Stimulated activated CD8-positive, alpha-beta memory T cell treated with anti-CD3 and anti-CD28 coated beads, Interleukin-15, amount 100 ng/mL, for 4 hours (primary cell): Measurements from ENCODE around the gene PCDH9.
"Not testable (repeated sequence)": the region's sequence is repeated elsewhere in the genome, so short reads cannot be mapped to it uniquely, and the experiment has no call there.

ENCODE experiments used
- DNase-seq, 2 donors: peaks; one replicate each; pipeline ENCODE4 v3.0.0-alpha.2; 2020; ENCODE audit warnings: low read depth in 2 of 2

The PCDH9 gene

DNA sequence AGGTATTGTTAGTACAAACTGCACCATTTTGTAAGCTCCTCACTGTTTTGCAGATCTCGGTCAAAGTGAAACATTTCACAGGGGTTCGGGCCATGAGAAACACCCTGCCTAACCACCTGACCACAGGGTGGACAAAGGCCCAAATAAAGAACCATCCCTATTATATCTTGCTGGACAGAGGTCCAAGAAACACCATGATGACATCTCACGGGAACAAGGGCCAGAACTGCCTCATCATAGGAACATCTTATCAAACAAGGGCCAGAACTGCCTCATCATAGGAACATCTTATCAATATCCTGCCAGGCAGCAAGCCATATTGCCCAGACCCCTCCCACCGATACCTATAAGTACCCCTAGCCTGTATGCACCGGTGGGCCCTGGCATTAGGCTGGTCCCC is 99.7 kb downstream of the PCDH9 start:
- DNase-seq: no peak

DNA sequence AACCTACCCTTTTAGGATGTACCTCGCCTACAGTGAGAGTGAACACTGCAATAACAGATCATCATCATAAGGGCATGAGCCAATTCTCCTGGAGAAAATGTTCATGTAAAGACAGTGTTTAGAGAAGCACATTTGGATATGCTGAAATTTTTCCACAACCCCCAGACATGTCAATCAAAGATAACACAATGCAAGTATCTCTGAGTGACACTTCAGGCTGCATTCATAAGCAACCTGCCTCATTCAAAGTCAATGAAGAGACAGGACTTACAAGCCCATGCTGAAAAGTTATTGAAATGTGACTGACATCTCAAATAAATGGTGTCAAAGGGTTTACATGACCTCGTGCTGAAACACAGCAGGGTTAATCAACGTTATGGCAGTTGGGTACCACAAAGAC is 102.0 kb downstream of the PCDH9 start:
- DNase-seq: no peak

DNA sequence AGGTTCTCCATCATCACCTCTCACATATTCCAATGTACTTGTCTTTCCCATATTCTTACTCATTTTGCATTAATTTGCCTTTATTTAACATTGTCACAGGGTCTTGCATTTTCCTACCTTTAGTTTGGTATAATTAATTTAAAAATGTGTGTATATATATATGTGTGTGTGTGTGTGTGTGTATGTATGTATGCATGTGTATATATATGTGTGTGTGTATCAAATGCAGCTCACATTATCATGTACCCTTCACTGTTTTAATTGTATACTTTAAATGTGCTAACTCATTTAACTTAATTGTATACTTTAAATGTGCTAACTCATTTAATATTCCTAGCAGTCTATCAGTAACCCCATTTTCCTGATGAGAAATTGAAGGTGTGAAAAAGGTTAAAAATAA is 104.5 kb downstream of the PCDH9 start:
- DNase-seq: no peak

DNA sequence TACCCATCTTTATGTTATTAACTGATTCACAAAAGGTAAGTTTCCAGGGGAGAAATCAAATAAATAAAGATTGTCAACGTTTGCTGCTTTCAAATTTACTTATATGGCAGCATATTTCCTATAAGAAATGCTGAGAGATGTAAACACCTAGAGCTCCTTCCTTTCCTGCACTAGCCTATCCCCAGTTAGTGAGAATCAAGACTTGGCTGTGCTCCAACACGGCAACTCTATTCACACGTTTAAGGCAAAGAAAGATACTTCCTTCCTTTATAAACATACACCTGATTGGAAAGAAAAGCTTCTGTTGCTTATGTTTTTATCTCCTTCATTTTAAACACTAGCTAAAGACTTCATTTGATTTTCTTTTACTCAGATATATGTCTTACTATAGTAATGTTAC is 107.0 kb downstream of the PCDH9 start:
- no peak for DNase-seq

DNA sequence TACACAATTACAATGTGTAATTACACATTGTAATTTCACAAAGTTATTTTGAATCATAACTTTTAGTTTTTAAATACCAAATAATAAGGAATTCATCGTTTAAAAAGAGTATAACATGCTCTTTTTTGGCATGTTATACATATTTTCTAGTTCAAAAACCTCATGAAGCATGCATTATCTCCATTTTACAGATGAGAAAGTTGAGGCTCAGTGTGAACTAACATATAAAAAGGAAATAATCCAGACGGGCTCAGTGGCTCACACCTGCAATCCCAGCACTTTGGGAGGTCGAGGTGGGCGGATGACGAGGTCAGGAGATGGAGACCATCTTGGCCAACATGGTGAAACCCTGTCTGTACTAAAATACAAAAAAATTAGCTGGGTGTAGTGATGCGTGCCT is 107.9 kb downstream of the PCDH9 start:
- no peak for DNase-seq

DNA sequence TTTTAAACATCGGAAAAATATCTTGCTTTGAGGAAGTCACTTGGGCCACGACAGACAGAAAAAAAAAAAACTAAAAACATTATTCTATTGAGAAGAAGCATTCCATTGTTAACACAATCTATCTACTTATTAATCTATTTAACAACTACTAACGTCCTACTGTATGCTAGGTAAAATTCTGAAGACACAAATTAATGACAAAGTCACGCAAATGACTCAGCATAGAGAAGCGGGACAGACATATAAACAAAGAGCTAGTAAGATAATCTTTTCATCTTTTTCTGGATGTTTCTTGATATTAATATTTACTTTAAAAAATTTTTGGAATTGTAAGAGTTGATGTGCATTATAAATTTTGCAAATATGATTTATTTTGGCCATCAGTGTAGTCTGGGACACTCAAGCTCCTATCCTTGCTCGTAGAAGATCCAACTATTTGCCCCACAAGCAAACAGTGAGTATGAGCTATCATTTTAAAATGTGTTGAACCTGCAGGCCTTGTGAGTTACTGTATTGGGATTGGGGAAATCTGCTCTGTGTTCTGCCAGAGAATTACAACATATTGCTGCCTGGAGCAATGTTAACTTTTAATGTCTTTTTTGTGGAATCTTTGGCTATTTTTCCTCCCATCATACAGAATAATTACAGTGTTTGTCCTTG is 109.1 kb downstream of the PCDH9 start:
- DNase-seq: no peak

DNA sequence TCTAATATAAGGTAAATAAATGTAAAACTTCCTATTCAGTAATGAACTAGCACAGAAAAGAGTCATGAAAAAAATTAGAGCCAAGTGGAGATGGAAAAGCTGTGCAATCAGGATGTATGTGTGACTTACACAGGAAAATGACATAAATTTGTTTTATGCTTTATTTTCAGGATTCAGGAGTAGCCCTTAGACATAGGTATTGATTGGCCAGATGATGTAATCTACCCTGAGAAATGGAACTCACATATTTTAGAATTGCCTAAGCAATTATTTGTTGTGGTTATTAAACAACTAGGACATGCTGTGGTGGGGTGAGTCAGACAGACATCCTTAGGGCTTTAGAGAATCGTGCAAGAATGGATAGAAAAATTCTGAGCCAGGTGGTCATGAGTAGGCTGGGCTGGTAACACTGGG is 110.6 kb downstream of the PCDH9 start:
- DNase-seq: no peak

DNA sequence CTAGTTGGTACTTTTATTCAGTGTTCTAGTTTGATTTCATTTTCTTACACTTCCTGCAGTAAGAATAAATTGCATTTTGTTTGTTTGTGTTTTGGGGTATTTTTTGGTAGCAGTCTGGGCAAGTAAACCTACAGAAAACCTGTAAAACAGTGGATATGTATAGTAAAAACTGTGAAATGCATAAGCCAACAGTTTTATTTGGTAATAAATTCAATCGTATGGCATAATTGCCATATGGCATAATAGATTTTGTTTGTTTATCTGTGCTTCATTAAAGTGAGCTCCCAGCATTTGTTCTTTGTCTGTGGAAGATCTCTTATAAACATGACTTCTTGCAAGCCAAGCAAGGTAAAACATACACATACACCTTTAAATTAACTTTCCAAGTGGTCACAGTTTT is 111.9 kb downstream of the PCDH9 start:
- DNase-seq: no peak

DNA sequence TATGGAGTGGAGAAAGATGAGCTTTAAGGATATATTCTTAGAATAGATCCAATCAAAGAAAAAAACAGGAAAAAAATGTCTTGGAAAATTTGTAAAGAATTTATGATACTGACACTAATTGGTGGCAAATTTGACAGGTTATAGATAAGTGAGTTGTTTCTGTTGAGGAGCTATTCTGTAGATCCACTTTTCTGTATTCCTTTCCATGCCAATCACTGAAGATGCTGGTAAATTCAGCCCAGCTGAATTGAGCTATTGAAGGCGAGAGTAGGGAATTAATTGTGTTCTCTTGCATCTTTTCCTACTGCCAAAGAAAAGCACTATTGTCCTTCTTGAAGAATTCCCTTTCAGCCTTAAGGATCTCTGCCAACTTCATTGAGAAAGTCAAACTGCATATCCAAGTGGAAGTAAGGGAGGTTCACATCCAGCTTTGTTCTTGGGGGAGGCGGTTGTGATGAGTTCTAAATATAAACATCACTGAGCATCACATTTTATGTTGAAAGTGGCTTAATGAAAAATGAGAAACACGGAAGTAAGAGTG is 113.1 kb downstream of the PCDH9 start:
- no peak for DNase-seq

DNA sequence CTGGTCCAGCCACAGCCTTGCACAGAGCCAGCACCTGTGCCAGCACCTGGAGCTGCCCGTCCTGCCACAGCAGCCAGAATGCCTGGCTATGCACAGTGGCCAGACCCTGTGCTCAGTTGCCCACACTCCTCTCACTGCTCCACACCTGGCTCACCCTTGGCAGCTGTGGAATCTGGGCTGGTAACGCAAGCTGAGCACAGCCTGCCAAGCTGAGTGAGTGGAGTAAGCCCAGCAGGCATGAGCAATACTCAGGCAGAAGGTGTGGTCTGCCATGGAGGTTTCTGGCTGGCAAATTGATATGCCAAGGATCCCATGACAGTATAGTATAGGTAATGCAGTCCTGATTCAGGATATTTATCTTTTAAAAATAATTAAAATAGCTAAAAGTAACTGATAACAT is 122.2 kb downstream of the PCDH9 start:
- DNase-seq: no peak

DNA sequence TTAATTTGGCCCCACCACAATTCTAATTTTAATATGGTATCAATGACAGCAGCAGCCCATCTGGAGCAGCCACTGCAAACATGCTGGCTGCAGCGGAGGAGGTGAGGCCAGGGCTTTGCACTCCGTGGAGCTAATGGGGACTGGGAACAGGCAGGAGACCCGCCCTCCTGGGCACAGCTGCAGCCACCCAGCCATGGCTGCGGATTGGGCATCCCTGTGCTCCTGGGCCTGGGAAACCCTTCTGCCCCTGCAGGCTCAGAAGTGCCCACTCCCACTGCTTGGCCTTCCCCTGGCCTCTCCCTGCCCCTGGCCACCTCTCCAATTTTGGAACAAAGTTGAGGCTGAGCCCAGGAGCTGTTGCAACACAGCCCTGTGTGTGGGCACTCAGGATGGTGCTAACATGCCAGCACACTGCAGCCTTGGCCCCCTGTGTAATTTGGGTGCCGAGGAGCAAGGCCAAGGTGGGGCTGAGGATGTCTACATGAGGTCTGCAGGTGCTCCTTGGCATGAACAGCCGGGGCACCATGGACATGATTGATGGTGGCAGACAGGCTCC is 123.6 kb downstream of the PCDH9 start:
- DNase-seq: no peak

DNA sequence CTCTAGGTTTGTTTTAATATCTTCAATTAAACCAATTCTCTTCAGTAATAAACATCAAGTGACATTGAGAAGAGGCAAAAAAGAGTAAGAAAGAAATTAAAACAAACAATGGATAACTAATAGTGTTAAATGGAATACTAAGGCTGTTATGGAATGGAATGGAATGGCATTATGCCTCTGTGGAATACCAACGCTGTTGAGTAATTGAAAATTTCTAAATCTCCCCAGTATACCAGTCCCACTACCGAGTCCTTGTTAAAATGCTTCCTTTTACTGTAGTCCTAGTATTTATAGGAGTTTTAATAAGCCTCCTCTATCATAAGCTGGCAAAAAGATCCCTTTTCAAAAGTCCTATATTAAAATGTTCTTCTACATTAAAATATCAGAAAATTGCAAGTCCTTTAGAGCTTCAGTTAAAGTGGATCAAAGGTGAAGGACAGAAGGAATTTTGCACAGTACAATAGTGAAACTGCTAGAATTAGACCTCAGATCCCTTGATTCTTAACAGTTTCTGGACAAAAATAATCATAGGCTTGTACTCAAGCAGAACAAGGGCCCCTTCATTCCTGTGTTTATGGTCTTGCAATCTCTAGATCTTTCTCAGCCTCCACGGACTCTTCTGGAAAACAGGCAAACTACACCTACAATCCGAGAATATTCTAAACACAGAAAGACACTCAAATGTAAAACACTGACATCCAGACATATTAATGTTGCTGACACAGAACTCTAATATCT is 128.2 kb downstream of the PCDH9 start:
- DNase-seq: no peak

DNA sequence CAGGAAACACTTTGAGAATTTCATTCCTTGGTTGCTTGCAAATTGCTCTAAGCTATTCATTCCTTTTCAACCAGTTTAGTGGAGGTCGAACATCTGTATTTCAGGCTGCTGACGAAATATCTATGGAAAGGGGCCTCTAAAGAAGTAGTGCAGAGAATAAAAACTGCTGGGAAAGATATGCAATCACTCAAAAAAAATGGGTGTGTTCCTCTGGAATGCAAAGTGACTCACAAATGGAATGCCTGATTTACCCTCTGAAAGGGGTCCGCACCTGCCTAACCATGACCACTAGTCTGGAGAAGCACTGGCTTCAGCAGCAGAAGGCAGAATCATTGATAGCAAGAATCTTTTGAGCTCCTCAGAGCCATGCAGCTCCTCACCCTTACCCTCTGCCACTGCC is 129.4 kb downstream of the PCDH9 start:
- DNase-seq: no peak

DNA sequence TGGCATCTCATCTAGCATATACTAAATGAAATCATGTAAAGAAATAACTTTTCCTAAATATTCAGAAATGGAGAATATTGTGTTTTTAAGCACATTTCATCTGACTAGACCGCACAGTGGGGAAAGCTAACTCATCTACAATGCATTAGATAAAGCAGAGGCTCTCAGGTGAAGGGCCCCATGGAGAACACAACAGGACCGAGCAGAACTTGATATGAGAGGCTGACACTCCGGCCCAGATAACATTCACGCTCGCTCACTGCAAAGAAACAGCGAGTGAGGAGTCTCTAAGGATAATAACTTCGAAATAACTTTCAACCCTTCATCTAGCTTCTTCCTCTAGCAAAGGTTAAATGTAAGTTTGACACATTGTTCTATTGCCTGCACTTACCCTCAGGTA is 130.6 kb downstream of the PCDH9 start:
- DNase-seq: no peak

DNA sequence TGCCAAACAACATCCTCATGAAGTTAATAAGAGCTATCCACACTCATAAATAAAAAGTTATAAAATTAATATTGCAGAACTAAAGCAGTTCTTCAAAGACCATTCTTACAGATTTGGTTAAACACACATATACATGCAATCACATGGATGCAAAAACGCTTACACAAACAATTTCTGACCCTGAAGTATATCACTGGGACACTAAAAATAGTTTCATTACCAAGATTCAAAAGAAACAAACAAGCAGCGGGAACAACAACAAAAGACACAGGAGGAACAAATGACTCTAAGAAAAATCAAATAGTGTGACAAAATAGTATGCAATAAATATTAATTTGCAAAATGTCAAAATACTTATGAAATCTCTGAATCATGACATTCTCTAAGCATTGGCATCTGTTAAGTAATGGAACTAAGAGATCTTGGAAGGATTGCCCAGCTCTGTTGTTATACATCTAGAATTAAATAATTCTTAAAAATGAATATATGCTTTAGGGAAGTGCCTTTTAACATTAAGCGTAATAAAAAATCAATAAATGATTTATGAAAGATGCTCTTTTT is 132.2 kb downstream of the PCDH9 start:
- DNase-seq: no peak

DNA sequence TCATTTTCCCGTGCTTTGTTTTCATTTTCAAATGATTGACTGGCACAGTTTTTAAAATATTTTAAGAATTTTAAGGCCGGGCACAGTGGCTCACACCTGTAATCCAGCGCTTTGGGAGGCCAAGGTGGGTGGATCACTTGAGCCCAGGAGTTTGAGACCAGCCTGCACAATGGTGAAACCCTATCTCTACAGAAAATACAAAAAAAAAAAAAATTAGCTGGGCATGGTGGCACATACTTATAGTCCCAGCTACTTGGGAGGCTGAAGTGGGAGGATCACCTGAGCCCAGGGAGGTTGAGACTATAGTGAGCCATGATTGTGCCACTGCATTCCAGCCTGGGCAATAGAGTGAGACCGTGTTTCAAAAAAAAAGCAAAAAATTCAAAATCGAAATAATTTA is 133.2 kb downstream of the PCDH9 start:
- DNase-seq: not testable (repeated sequence)

DNA sequence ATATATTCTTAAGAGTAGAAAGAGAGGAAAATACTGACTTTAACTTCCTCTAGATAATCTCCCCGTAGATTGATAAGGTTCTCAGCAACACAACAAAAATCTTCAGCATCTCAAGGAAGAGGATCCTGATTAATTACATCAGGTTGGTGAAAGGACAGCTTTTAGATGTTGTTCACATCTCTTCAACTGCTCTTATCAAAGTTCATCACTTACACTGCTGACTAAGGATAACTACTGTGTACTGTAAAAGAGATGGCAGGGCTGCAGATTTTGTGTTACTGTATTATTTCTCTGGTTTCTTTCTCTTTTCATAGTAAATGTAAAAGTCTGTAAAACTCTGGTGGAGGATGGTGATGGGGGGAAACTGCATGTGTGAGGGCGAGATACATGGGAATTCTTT is 133.7 kb downstream of the PCDH9 start:
- no peak for DNase-seq

DNA sequence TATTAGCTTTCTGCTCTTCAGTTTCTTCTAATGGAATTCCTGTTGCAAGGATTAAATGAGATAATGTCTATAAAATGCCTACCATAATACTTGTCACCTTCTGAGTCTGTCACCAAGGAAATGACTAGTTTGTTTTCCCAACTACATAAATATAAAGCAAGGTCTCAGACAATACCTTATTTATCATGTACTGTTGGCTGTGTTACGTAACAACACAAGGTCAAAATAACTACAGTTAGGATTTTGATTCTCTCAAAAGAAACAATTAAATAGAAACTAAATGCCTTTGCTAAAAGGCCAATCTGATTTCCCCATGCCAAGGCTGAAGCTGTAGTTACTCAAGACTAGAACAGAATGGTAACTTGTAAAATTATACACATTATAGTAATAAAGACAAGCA is 134.5 kb downstream of the PCDH9 start:
- no peak for DNase-seq

DNA sequence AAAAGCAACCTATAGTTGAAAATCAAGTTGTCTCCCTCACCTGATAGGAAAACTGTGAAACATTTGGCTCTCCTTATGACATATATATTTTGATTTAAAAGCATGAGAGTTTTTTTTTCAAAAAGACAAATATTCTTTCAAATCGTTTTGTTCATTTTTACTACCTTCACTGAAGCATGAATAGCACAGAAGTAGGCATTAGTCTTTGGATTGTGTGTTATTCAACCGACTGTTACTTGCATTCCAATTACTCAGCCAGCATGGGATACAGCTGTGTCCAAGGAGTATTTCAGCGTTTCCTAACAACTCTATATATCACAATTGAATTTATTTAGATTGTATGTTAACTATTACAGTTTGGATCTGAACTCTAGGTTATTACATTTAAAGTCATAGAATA is 135.2 kb downstream of the PCDH9 start:
- no peak for DNase-seq

DNA sequence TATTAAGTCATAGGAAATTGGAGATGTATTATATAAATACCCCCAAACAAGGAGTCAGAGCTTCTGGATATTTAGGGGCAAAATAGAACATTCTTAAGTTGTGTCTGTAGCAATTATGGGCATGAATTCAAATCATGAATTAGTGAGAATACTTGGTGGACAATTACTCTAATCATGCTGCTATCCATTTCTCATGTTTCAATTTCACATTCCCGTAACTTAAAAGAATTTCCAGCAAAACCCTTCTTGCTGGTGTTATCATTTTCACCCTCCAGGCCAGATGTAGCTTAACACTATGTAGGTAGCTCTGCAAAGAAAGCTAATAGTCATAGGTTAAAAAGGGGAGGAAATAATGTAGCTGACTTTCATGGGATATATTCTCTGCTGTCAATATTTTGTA is 136.1 kb downstream of the PCDH9 start:
- DNase-seq: no peak

DNA sequence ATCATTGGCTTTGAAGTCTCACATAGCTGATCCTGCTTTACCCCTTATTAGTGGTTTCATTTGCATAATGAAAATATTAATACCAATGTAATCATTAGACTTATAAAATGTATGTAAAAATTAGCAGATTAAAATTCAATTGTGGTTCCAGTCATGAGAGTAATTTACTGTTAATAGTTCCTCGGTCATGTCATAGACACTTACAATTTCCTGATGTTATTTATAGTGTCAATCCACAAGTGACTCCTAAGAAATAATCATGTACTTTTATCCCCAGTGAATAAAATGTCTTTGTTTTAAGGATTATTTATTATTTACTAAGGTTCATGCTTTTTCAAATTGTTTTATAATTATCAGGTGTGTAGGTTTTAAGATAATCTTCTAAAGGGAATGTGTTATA is 138.5 kb downstream of the PCDH9 start:
- DNase-seq: no peak

DNA sequence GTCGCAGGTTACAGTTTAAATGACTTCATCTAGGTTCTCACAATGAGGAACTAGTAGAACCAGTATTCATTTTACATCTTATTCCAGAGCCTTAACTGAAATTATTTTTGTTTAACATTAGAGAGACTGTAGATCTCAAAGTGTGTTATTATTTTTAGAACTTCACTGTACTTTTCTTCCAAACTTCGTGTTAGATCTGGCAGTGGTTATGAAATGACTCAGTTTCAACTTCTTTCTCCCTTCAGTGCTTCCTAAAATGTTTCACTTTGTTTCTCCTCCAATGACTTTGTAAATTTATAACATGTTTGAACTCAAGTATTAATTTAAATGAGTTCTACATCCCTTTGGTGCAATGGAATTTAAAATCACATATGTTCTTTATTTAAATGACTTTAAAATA is 139.3 kb downstream of the PCDH9 start:
- no peak for DNase-seq

DNA sequence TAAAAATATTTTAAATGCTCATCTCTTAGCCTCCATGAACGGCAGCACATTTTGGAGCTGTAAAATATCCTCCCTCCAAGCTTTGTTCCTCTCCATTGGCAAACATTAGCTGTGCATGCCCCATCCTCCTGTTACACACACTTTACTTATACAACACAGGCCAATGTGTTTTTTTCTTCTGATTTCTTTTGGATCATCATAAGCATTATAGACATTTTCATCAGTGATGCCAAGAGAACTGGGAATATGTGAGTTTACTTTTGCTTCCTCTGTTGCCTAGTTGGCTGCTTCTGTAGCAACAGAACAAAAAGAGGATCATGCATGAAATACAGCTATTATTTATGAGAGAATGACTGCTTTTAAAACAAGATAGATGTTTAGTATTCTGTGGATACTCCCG is 142.6 kb downstream of the PCDH9 start:
- no peak for DNase-seq
